Measurements from ENCODE around the gene NCBP3.

- no peak for TF ChIP-seq CTCF (IDR thresholded peaks at IDR 0.05; ENCODE audit: low read depth, low read length)
- TF ChIP-seq POLR2A (IDR thresholded peaks at IDR 0.05; ENCODE audit: extremely low read depth, insufficient read length): no peak
- no peak for TF ChIP-seq MYC (IDR thresholded peaks at IDR 0.05; ENCODE audit: low read depth, low read length)
- no peak for TF ChIP-seq MAX (IDR thresholded peaks at IDR 0.05; ENCODE audit: low read depth, low read length)
These were observed 36.0 kb downstream of the NCBP3 start for GRCh38 chr17:3810019-3810418.
